NCI-H2029 (cell line): ENCODE results near the gene PC.
"Not testable (repeated sequence)": the region's sequence is repeated elsewhere in the genome, so short reads cannot be mapped to it uniquely, and the experiment has no call there.

Source experiments
- DNase-seq: peaks from one replicate; lab custom pipeline; 2025; lab: John Stamatoyannopoulos, UW

PC gene

GRCh38 chr11:66958232-66958955, at the start of gene PC:
Gene PC, minus strand, starts transcription at chr11:66958383. Its CDS starts 86,224 bp downstream, at chr11:66872159.
- peak; percentile 99 for DNase-seq

- DNase-seq, result no peak
These were observed 48.9 kb upstream of the PC start for GRCh38 chr11:67007126-67007525.

- DNase-seq, result peak; percentile 42
These were observed 48.1 kb upstream of the PC start for GRCh38 chr11:67006029-67006884.

GRCh38 chr11:67005200-67005599, 47.0 kb upstream of the PC start:
- DNase-seq, result not testable (repeated sequence)

GRCh38 chr11:67002921-67003411, 44.8 kb upstream of the PC start:
- no peak for DNase-seq

GRCh38 chr11:67002297-67002913, 44.2 kb upstream of the PC start:
- no peak for DNase-seq

GRCh38 chr11:67001332-67001731, 43.1 kb upstream of the PC start:
- no peak for DNase-seq

GRCh38 chr11:66999555-66999954, 41.4 kb upstream of the PC start:
- DNase-seq, result no peak

- no peak for DNase-seq
These were observed 38.6 kb upstream of the PC start for GRCh38 chr11:66996609-66997273.

GRCh38 chr11:66992041-66992440, 33.9 kb upstream of the PC start:
- no peak for DNase-seq

GRCh38 chr11:66989360-66989759, 31.2 kb upstream of the PC start:
- DNase-seq, result not testable (repeated sequence)

GRCh38 chr11:66988741-66989140, 30.6 kb upstream of the PC start:
- DNase-seq, result not testable (repeated sequence)

- DNase-seq, result no peak
These were observed 29.9 kb upstream of the PC start for GRCh38 chr11:66987924-66988637.

- no peak for DNase-seq
These were observed 29.0 kb upstream of the PC start for GRCh38 chr11:66987158-66987620.

- no peak for DNase-seq
These were observed 28.0 kb upstream of the PC start for GRCh38 chr11:66986178-66986545.

GRCh38 chr11:66985508-66986177, 27.5 kb upstream of the PC start:
- peak; percentile 57 for DNase-seq

GRCh38 chr11:66983275-66983924, 25.2 kb upstream of the PC start:
- DNase-seq, result no peak

- DNase-seq, result peak; percentile 91
These were observed 23.9 kb upstream of the PC start for GRCh38 chr11:66981976-66982578.

GRCh38 chr11:66979336-66979980, 21.3 kb upstream of the PC start:
- no peak for DNase-seq
